IMR-90 (cell line): ENCODE results near the gene RAB28. TPM values are rescaled to one million over a fixed set of nuclear protein-coding genes. Genes with fewer than 3 reads are reported as not detected.

Experiments used
- ATAC-seq: fragments of 200-7000 bp; cut with Tn5 transposase; 2 replicates; pipeline ENCODE4 v1.9.1; 2020; ENCODE audit warnings: low read depth, mild to moderate bottlenecking, moderate library complexity
- BruUV-seq: library from RNA; stranded (reverse); fragments of 400-500 nt; replicated peaks from 2 replicates; lab custom pipeline; 2021; lab: Mats Ljungman, UMichigan
- CTCF ChIA-PET: fragments of 300-600 bp; formaldehyde crosslinking; extraction: SDS; loops from one replicate; lab custom pipeline; 2021; ENCODE audit warnings: antibody characterized with exemption; lab: Yijun Ruan, JAX
- POLR2A ChIA-PET: fragments of 300-600 bp; sonication (Branson Sonifier 250); formaldehyde crosslinking; loops from one replicate; lab custom pipeline; 2022; ENCODE audit warnings: antibody characterized with exemption; ENCODE audit not compliant: unreplicated experiment; lab: Charles Lee
- DNase-seq: peaks from one replicate; pipeline ENCODE4 v3.0.0; 2013
- H2AFZ ChIP-seq: replicated peaks from 2 replicates; pipeline ENCODE3; 2013; ENCODE audit warnings: low read length, mild to moderate bottlenecking; ENCODE audit not compliant: poor library complexity
- H2AK5ac ChIP-seq: 2 replicates; pipeline ENCODE4 v1.6.1; 2013; ENCODE audit warnings: low read depth, low read length, inconsistent platforms
- H2AK9ac ChIP-seq: replicated peaks from 2 replicates; pipeline ENCODE3; 2013; ENCODE audit warnings: mild to moderate bottlenecking, low read depth, low read length, moderate library complexity; ENCODE audit not compliant: poor library complexity
- H2BK120ac ChIP-seq: 2 replicates; pipeline ENCODE4 v1.6.1; 2013; ENCODE audit warnings: low read depth, low read length, inconsistent platforms
- H2BK15ac ChIP-seq: 3 replicates; pipeline ENCODE4 v1.6.1; 2013; ENCODE audit warnings: low read depth, low read length, inconsistent platforms
- H2BK20ac ChIP-seq: 2 replicates; pipeline ENCODE4 v1.6.1; 2013; ENCODE audit warnings: low read depth, mild to moderate bottlenecking, inconsistent platforms, low read length, moderate library complexity
- H2BK5ac ChIP-seq: 2 replicates; pipeline ENCODE4 v1.6.1; 2013; ENCODE audit warnings: mild to moderate bottlenecking, low read depth, low read length, inconsistent platforms; ENCODE audit not compliant: poor library complexity, severe bottlenecking
- H3K14ac ChIP-seq: replicated peaks from 2 replicates; pipeline ENCODE4 v1.6.1; 2013; ENCODE audit warnings: low read depth, low read length, inconsistent platforms
- H3K18ac ChIP-seq: 2 replicates; pipeline ENCODE4 v1.6.1; 2013; ENCODE audit warnings: low read depth, low read length, control low read depth
- H3K23ac ChIP-seq: 2 replicates; pipeline ENCODE4 v1.6.1; 2013; ENCODE audit warnings: low read depth, low read length, inconsistent platforms
- H3K27ac ChIP-seq: 2 replicates; pipeline ENCODE4 v1.5.1; 2013; ENCODE audit warnings: mild to moderate bottlenecking, control low read depth, low read length; ENCODE audit not compliant: insufficient read depth
- H3K27me3 ChIP-seq: 2 replicates; pipeline ENCODE4 v1.6.1; 2013; ENCODE audit warnings: low read length; ENCODE audit not compliant: control insufficient read depth, insufficient read depth
- H3K36me3 ChIP-seq: 2 replicates; pipeline ENCODE4 v1.6.1; 2013; ENCODE audit warnings: low read length, mixed read lengths; ENCODE audit not compliant: control insufficient read depth, insufficient read depth
- H3K4ac ChIP-seq: 2 replicates; pipeline ENCODE4 v1.6.1; 2013; ENCODE audit warnings: low read depth, low read length, inconsistent platforms
- H3K4me1 ChIP-seq: 2 replicates; pipeline ENCODE4 v1.6.1; 2013; ENCODE audit warnings: low read length, mixed read lengths; ENCODE audit not compliant: control insufficient read depth, insufficient read depth
- H3K4me2 ChIP-seq: 2 replicates; pipeline ENCODE4 v1.6.1; 2013; ENCODE audit warnings: low read depth, mild to moderate bottlenecking, control low read depth, low read length, moderate library complexity
- H3K4me3 ChIP-seq: 2 replicates; pipeline ENCODE4 v1.5.1; 2013; ENCODE audit warnings: low read depth, mild to moderate bottlenecking, control low read depth, low read length, moderate library complexity; ENCODE audit not compliant: insufficient read depth
- H3K56ac ChIP-seq: 2 replicates; pipeline ENCODE4 v1.6.1; 2013; ENCODE audit warnings: low read length, inconsistent platforms; ENCODE audit not compliant: insufficient read depth; ENCODE audit errors: extremely low read depth
- H3K79me1 ChIP-seq, 2 experiments: 2 replicates each; pipeline ENCODE4 v1.6.1; 2013; ENCODE audit warnings: low read length in 2 of 2, inconsistent platforms in 1 of 2, low read depth in 1 of 2
- H3K9ac ChIP-seq: 2 replicates; pipeline ENCODE4 v1.6.1; 2013; ENCODE audit warnings: low read depth, low read length, control low read depth
- H3K9me1 ChIP-seq: 2 replicates; pipeline ENCODE4 v1.6.1; 2013; ENCODE audit warnings: low read length, inconsistent platforms; ENCODE audit not compliant: insufficient read depth
- H3K9me3 ChIP-seq: 2 replicates; pipeline ENCODE4 v1.6.1; 2013; ENCODE audit warnings: low read length; ENCODE audit not compliant: control insufficient read depth, insufficient read depth
- H4K20me1 ChIP-seq: 2 replicates; pipeline ENCODE4 v1.6.1; 2013; ENCODE audit warnings: low read length, inconsistent platforms; ENCODE audit not compliant: insufficient read depth
- H4K5ac ChIP-seq: 2 replicates; pipeline ENCODE4 v1.6.1; 2013; ENCODE audit warnings: mild to moderate bottlenecking, low read depth, low read length, control low read depth
- H4K8ac ChIP-seq, 2 experiments: 2 replicates each; pipeline ENCODE4 v1.6.1; 2013; ENCODE audit warnings: low read depth in 2 of 2, low read length in 2 of 2, control low read depth in 1 of 2, inconsistent platforms in 1 of 2
- H4K91ac ChIP-seq: 2 replicates; pipeline ENCODE4 v1.6.1; 2013; ENCODE audit warnings: low read depth, low read length, inconsistent platforms; ENCODE audit not compliant: insufficient read depth
- CEBPB ChIP-seq: IDR thresholded peaks from 2 replicates; pipeline ENCODE4 v1.6.1; 2012; ENCODE audit warnings: low read depth, low read length, improper control_type of control experiment
- POLR2A ChIP-seq: IDR thresholded peaks from 2 replicates; pipeline ENCODE4 v1.6.1; 2012; ENCODE audit warnings: mild to moderate bottlenecking, low read depth, low read length
- RAD21 ChIP-seq: IDR thresholded peaks from 2 replicates; pipeline ENCODE4 v1.6.1; 2012; ENCODE audit warnings: low read length, improper control_type of control experiment
- RFX5 ChIP-seq: IDR thresholded peaks from 2 replicates; pipeline ENCODE4 v1.8.0; 2012; ENCODE audit warnings: low read depth, mild to moderate bottlenecking, low read length, moderate library complexity
- WGBS, 2 experiments: methylation state at CpG; one replicate each; pipeline versions ENCODE4 v1.1.5 to v1.1.7; 2013; ENCODE audit warnings: missing lambda C conversion rate in 2 of 2; ENCODE audit not compliant: insufficient read length in 1 of 2; ENCODE audit errors: extremely low coverage in 2 of 2; 5-methylcytosine and 5-hydroxymethylcytosine counted together
- dilution Hi-C: fragments of 300-500 bp; cut with HindIII; formaldehyde crosslinking; loops from one replicate; pipeline ENCODE4 v1.14.3; 2018; ENCODE audit warnings: low sequenced_read_pairs; ENCODE audit not compliant: unreplicated experiment
- in situ Hi-C: fragments of 300-500 bp; cut with MboI; formaldehyde crosslinking; loops from 3 replicates; pipeline ENCODE4 v1.14.3; 2019; ENCODE audit warnings: low sequenced_read_pairs, inconsistent platforms, mixed read lengths
- intact Hi-C: fragments of 100-400 bp; cut with micrococcal nuclease; formaldehyde crosslinking; loops from 2 replicates; pipeline ENCODE4 v1.10.0; 2022
- polyA plus RNA-seq, 3 experiments: library from polyadenylated mRNA; depleted of rRNA; stranded (reverse); fragments of >200 nt; gene quantifications; 2 replicates each; pipeline ENCODE4 v1.2.3, GENCODE V29; 2012; ENCODE audit warnings: low replicate concordance in 1 of 3
- total RNA-seq: library from RNA; depleted of rRNA; stranded (reverse); fragments of >200 nt; gene quantifications from 2 replicates; pipeline ENCODE4 v1.2.3, GENCODE V29; 2012
- TF ChIP-seq, protein P1 (sequence below): conservative IDR thresholded peaks from 2 replicates; pipeline ENCODE4 v1.5.1; 2012; ENCODE audit warnings: mild to moderate bottlenecking, low read depth, low read length, improper control_type of control experiment

The RAB28 gene
- total and polyA plus RNA-seq, 2 of the 4 experiments (the other 2 are of a cell fraction), result 7.5 to 10.8 TPM

DNA sequence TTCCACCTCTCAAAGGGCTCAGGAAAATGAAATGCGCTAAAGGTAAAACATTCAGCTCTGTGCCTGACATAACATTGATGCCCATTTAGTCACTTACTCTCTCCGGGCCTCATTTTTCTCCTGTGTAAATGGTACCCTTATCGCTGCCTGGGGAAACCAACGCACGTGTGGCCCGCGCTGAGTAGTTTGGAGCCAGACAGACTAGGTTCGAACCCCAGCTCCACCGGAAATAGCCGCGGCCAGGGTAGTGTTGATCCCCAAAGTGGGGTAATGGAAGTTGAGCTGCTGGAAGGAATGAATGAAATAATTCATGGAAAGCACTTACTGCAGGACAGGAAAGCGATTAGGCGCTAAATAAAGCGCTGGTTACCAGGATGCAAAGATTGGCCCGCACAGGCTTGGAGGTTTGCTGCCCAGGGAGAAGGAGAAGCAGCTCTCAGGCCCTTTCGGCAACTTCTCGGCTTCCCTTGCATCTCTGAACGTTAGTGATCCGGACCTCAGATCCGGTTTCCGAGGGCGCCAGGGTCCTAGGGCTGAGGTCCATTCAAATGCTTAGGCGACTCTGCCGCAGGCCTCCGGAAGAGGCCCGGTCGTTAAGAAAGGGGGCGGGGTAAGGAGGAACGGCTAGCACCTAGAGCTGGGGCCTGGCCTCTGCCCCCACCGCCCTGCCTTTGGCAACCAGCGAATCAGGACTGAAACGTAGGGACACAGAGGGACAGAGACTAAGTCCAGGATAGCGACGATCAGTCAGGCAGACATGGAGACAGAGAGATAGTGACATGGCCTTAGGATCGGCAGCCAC is 46.9 kb upstream of the RAB28 start:
- Histone ChIP-seq H3K4ac (no peak overlapping the region), H3K56ac (no peak overlapping the region), H4K5ac (no peak overlapping the region), H4K20me1 (no peaks in the 10 kb centered on the region; the same call in 1 of the 2 replicates), H4K8ac (no peak overlapping the region), H3K18ac (no peak overlapping the region), H3K36me3 (no peaks in the 10 kb centered on the region), H3K9me1 (no peaks in the 10 kb centered on the region), H3K27me3 (peaks cover 96% of the 10 kb centered on the region), H4K91ac (no peak overlapping the region), H3K4me3 (no peak overlapping the region), H2BK20ac (no peak overlapping the region), H3K4me2 (no peak overlapping the region), H3K27ac (no peak overlapping the region), H3K4me1 (no peaks in the 10 kb centered on the region), H2BK15ac (no peak overlapping the region), H3K23ac (no peak overlapping the region), H2BK5ac (no peak overlapping the region), H3K14ac (no peak overlapping the region), H3K9me3 (peaks cover 6% of the 10 kb centered on the region), H3K79me1 (no peaks in the 10 kb centered on the region), H2BK120ac (no peak overlapping the region), H2AK5ac (no peak overlapping the region), H3K9ac (no peak overlapping the region), H2AFZ (no peak overlapping the region), H2AK9ac (no peak overlapping the region)
- no TSS peak for BruUV-seq
- in situ Hi-C loops (no loop called here), dilution Hi-C loops (no loop called here), intact Hi-C loops (no loop called here)
- POLR2A ChIA-PET, result no interaction called here
- TF ChIP-seq RAD21 (no peak), RFX5 (no peak), CEBPB (no peak), POLR2A (no peak)
- TF ChIP-seq, protein P1, sequence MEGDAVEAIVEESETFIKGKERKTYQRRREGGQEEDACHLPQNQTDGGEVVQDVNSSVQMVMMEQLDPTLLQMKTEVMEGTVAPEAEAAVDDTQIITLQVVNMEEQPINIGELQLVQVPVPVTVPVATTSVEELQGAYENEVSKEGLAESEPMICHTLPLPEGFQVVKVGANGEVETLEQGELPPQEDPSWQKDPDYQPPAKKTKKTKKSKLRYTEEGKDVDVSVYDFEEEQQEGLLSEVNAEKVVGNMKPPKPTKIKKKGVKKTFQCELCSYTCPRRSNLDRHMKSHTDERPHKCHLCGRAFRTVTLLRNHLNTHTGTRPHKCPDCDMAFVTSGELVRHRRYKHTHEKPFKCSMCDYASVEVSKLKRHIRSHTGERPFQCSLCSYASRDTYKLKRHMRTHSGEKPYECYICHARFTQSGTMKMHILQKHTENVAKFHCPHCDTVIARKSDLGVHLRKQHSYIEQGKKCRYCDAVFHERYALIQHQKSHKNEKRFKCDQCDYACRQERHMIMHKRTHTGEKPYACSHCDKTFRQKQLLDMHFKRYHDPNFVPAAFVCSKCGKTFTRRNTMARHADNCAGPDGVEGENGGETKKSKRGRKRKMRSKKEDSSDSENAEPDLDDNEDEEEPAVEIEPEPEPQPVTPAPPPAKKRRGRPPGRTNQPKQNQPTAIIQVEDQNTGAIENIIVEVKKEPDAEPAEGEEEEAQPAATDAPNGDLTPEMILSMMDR, result no peak
- WGBS, 2 experiments, result 16% methylated on average over 19 of the region's 35 CpGs; no CpG with 5 or more reads in 1 of the 2 experiments
- ATAC-seq (no peak), DNase-seq (no peak)
- CTCF ChIA-PET, result no interaction called here
